ENCODE results near the gene IKZF4.

DNA sequence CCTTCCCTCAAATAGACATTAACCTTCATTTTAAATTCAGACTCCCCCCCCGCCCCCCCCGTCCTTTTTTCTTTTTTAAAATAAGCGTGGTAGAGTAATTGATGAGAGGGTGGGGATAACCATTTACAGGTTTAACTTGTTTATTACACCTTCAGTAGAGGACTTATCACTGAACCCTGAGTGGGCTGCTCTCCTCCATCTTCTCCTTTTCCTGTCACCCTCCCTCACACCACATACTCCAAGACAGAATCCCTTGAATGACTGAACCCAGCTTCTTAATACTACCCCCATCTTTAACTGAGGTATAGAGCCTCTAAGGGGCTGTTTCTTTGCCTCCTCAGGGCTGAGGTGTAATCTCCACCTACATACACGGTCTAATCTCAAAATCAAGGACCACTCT is 3.7 kb upstream of the IKZF4 start:
- TF ChIP-seq CTCF (IDR thresholded peaks at IDR 0.05) (no peak), EZH2 (IDR thresholded peaks at IDR 0.05; ENCODE audit: borderline replicate concordance, insufficient read depth, low read depth, low read length, poor library complexity, severe bottlenecking) (no peak)
